ENCODE data around the gene PLEKHG5.

The PLEKHG5 gene, protein sequence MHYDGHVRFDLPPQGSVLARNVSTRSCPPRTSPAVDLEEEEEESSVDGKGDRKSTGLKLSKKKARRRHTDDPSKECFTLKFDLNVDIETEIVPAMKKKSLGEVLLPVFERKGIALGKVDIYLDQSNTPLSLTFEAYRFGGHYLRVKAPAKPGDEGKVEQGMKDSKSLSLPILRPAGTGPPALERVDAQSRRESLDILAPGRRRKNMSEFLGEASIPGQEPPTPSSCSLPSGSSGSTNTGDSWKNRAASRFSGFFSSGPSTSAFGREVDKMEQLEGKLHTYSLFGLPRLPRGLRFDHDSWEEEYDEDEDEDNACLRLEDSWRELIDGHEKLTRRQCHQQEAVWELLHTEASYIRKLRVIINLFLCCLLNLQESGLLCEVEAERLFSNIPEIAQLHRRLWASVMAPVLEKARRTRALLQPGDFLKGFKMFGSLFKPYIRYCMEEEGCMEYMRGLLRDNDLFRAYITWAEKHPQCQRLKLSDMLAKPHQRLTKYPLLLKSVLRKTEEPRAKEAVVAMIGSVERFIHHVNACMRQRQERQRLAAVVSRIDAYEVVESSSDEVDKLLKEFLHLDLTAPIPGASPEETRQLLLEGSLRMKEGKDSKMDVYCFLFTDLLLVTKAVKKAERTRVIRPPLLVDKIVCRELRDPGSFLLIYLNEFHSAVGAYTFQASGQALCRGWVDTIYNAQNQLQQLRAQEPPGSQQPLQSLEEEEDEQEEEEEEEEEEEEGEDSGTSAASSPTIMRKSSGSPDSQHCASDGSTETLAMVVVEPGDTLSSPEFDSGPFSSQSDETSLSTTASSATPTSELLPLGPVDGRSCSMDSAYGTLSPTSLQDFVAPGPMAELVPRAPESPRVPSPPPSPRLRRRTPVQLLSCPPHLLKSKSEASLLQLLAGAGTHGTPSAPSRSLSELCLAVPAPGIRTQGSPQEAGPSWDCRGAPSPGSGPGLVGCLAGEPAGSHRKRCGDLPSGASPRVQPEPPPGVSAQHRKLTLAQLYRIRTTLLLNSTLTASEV

DNA sequence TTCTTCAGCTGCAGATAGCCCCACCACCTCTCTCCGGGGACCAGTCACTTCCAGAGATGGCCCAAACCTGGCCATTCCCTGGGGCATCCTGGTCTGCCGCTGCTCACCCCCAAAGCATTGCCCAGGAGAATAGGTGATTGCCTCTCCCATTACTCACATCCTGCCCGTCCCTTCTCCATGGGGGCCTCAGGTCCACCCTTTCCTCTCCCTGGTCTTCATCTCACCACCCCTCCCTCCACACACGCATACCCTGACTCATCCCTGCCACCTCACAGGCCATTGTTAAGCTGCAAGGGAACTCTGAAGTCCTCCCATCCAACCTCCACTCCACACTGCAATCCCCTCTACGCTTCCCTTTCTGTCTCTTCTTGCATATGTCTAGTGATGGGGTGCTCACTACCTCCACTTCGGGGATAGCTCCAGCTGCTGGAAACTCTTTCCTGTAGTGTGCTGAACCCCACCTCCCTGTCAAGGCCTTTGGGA, at the start of gene PLEKHG5:
Gene PLEKHG5, minus strand, starts transcription at position 188 of the 483 bp plus-strand sequence. CDS start 14,096 bp downstream, outside the sequence.
- DNase-seq: no peak

DNA sequence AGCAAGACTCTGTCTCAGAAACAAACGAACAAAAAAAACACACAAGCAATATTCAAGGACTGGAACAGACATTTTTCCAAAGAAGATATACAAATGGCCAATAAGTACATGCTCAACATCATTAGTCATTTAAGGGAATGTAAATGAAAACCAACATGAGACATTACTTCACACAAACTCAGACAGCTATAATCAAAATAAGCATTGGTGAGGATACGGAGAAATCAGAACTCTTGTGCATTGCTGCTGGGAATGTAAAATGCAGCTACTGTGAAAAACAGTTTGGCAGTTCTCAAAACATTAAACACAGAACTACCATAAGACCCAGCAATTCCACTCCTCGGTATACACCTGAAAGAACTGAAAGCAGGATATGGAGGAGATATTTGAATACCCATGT, 47.5 kb upstream of the PLEKHG5 start:
- no peak for DNase-seq

DNA sequence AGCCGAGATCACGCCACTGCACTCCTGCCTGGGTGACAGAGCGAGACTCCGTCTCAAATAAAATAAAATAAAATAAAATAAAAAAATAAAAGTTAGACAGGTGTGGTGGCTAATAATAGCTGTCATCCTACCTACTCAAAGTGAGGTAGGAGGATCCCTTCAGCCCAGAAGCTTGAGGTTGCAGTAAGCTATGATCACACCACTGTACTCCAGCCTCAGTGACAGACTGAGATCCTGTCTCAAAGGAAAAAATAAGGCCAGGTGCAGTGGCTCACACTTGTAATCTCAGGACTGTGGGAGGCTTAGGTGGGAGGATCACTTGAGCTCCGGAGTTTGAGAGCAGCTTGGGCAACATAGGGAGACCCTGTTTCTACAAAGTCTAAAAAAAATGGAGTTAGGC, 44.8 kb upstream of the PLEKHG5 start:
- no peak for DNase-seq

DNA sequence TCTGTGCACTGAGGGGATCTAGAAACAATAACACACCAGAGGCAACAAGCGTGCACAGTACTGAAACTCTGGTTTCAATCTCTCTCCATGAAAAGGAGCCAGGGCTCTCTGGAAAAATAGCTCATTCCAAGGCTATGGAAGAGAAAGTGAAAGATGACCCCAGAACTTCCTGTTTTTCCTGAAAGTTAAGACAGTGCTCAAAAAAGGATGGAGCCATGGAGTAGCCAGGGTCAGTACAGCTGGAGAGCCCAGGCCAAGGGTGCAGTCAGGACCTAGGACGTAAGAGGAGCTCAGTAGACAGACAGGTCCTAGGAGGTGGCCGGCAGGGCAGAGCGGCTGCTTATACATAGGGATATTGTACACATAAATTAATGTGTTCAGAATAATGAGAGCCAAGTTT, 43.7 kb upstream of the PLEKHG5 start:
- DNase-seq: peak; percentile 24

GRCh38 chr1:6534248-6534822, 42.9 kb upstream of the PLEKHG5 start:
- no peak for DNase-seq

GRCh38 chr1:6531996-6532395, 40.5 kb upstream of the PLEKHG5 start:
- no peak for DNase-seq

- DNase-seq: no peak
Observed at GRCh38 chr1:6530504-6531160, 39.2 kb upstream of the PLEKHG5 start.

DNA sequence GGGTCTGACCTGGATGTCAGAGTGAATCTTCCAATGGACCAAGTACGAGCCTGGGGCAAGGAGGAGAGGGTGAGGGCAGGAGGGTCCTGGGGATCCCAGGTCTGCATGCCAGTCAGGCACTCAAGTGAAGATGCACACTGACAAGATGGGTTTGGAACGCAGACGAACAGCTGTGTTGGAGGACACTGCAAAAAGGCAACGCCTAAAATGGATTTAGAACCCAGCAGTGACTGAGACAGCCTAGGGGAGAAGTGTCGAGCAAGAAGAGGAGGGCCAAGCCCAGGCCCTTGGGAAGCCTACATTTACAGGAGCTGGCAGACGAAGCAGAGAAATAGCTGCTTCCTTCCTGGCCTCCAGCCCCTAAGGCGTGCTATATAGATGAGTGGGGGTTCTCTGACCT, 37.0 kb upstream of the PLEKHG5 start:
- DNase-seq: no peak

DNA sequence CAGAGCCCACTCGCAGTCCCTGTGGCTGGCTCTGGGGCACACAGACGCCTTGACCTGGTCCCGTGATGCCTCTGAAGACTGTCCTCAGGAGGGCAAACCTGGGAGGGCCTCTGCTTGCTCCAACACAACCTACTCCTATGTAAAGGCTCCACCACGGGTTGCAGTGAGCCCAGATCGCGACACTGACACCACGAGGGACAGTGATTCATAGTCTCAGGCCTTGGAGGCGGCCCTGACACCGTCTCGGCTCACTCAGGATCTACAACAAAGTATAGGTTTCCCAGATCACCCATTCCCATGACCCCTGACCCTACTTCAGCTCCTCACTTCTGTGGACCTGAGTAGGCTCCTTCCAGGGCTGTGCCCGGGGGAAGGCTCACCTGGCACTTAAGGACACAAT, 34.8 kb upstream of the PLEKHG5 start:
- DNase-seq: no peak

DNA sequence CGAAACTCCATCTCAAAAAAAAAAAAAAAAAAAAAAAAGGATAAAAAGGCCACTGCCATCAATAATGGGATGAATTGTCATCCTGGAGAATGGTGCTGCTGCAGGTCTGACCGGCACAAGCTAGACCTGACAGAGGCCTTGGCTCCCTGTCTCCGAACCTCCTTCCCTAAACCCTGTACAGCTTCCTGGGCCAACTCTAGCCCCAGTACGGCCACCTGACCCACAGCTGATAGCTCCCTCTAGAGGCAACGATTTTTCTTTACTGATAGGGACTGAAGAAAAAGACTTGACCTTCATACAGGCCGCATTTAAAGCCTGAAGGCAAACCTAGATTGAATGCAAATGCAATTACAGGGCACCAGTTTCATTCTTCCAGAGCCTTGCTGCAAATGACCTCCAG, 32.1 kb upstream of the PLEKHG5 start:
- DNase-seq: peak; percentile 57

DNA sequence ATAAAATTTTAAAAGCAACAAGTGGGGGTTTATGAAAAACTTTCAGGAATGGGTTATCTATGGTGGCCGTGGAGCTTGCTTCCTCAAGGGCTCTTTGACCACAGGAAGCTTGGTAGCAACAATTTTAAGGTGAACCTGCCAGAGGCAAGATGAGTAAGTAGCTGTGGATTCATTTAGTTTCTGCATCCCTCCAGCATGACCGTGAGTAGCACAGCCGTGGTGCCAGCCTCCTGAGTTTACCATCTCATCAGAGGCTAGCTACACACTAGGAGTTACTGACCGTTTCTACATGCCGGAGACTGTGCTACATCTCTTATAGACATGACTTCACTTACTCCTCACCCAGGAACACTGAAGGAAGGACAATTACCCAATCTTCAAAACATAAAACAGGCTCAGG, 30.1 kb upstream of the PLEKHG5 start:
- DNase-seq: no peak

DNA sequence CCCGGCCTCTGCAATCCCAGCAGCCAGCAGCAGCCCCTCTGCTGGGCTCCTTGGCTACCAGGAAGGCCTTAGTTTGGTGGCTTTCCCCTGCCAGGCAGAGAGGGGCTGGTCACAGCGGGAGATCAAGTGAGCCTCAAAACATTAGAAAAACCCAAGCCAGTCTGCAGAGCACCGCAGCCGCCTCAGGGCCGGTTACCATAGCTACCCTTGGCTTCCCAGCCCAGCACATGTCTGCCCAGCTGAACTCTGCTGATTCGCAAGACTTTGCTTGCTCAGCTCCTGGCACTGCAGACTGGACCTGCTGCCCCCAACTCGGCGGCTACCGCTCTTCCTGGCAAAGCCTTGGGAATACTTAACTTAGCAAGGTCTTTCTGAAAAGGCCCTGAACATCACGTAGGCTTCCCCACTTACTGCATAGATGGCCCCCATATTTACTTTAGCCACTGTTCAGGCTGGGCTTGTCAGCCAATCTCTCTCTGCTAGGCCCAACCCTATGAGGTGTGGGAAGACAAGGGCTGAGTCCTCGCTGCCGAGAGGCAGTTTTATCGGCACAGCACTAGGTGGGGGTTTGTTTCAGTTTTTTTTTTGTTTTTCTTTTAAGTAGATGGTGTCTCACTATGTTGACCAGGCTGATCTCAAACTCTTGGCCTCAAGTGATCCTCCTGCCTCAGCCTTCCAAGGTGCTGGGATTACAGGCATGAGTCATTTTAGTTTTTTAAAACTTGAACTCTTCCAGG, 28.6 kb upstream of the PLEKHG5 start:
- no peak for DNase-seq

GRCh38 chr1:6519491-6519934, 28.0 kb upstream of the PLEKHG5 start:
- no peak for DNase-seq

- DNase-seq: no peak
Observed at GRCh38 chr1:6517435-6517851, 26.0 kb upstream of the PLEKHG5 start.

- no peak for DNase-seq
Observed at GRCh38 chr1:6515771-6516170, 24.3 kb upstream of the PLEKHG5 start.

GRCh38 chr1:6513320-6513801, 21.9 kb upstream of the PLEKHG5 start:
- DNase-seq: no peak

GRCh38 chr1:6512908-6513280, 21.4 kb upstream of the PLEKHG5 start:
- no peak for DNase-seq

DNA sequence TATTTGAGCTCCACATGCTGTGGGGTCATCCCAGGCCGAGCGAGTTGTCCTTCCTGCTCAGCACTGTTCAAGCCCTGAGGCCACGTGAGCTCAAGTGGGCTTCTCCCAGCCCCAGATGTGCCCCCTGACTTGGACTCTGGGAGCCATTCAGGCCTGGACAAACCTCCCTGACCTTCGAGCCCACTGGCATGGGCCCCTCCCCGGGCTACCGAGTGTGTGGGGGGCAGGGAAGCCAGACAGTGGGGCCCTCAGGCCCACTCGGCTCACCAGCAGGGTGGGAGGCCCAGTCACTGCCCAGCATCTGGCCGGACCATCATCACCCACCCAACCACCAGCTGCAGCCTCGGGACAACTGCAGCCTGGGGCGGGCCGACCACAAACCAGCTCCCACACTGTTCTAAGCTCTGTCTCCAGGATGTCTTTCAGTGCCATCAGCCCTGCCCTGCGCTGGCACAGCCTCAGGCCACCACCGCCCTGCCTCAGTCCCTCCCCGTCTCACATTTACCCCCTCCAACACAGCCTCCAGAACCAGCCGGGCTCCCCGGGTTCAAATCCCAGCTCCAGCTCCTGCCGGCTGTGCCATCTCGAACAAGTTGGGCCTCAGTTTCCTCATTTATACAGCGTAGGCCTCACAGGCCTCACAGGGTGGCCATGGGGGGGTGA, 20.9 kb upstream of the PLEKHG5 start:
- DNase-seq: no peak

GRCh38 chr1:6511561-6512244, 20.2 kb upstream of the PLEKHG5 start:
- DNase-seq: no peak

DNA sequence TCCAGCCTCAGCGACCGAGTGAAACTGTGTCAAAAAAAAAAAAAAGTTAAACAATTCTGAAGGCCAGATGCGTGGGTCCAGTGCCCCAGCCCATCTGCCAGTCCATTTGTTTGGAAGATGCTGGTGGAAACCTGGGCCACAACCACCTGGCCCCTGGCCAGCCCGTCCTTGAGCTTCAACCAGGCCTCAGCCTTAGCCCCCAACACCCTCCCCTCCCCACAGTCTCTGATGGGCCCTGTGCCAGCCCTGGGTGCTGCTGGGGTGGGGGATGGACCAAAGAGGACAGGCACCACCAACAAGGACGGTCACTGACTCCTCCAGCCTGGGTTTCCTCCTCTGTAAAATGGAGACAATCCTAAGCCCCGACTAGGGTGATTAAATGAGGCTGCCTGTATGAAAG, 19.6 kb upstream of the PLEKHG5 start:
- no peak for DNase-seq

- no peak for DNase-seq
Observed at GRCh38 chr1:6510493-6510892, 19.0 kb upstream of the PLEKHG5 start.
